GM12878 (cell line): Measurements from ENCODE around the gene AQP3.

Experiments
- ASH2L ChIP-seq: fragments of 300-600, 200-600 bp; sonication (generic); IDR thresholded peaks from 2 replicates; pipeline ENCODE4 v1.6.1; 2017; ENCODE audit warnings: low read depth, mild to moderate bottlenecking, borderline replicate concordance
- BHLHE40 ChIP-seq, 2 experiments: fragments of 450-650 bp in 1 of 2; IDR thresholded peaks; 2 replicates each; pipeline ENCODE4 v1.6.1; 2011 to 2017; ENCODE audit warnings: low read depth in 2 of 2, borderline replicate concordance in 1 of 2, improper control_type of control experiment in 1 of 2, low read length in 1 of 2, mild to moderate bottlenecking in 1 of 2
- MAX ChIP-seq: IDR thresholded peaks from 2 replicates; pipeline ENCODE4 v1.6.1; 2012; ENCODE audit warnings: low read depth, low read length, improper control_type of control experiment
- PBX3 ChIP-seq: IDR thresholded peaks from 2 replicates; pipeline ENCODE4 v1.6.1; 2011; ENCODE audit warnings: mild to moderate bottlenecking, low read depth, low read length, moderate library complexity; ENCODE audit not compliant: insufficient replicate concordance
- POLR2A ChIP-seq: IDR thresholded peaks from 2 replicates; pipeline ENCODE4 v1.6.1; 2011; ENCODE audit warnings: low read depth, mild to moderate bottlenecking, low read length
- TF ChIP-seq, protein P1 (sequence below): IDR thresholded peaks from 2 replicates; pipeline ENCODE4 v1.6.1; 2012; ENCODE audit warnings: low read length, inconsistent platforms
- TF ChIP-seq, protein P2 (sequence below): fragments of 450-650 bp; formaldehyde crosslinking; IDR thresholded peaks from 2 replicates; pipeline ENCODE4 v1.5.0; 2022; ENCODE audit warnings: mild to moderate bottlenecking, missing genetic modification characterization
- TF ChIP-seq, protein P3 (sequence below), 3 experiments: IDR thresholded peaks in 2 of 3; conservative IDR thresholded peaks in 1 of 3; 2 replicates each; pipeline ENCODE4 v1.5.1; 2011; ENCODE audit warnings: low read depth in 3 of 3, low read length in 3 of 3, mild to moderate bottlenecking in 3 of 3, control low read depth in 2 of 3, moderate library complexity in 2 of 3, inconsistent platforms in 1 of 3, mixed read lengths in 1 of 3; ENCODE audit not compliant: control insufficient read depth in 2 of 3, insufficient read depth in 1 of 3; ENCODE audit errors: extremely low read depth in 1 of 3

DNA sequence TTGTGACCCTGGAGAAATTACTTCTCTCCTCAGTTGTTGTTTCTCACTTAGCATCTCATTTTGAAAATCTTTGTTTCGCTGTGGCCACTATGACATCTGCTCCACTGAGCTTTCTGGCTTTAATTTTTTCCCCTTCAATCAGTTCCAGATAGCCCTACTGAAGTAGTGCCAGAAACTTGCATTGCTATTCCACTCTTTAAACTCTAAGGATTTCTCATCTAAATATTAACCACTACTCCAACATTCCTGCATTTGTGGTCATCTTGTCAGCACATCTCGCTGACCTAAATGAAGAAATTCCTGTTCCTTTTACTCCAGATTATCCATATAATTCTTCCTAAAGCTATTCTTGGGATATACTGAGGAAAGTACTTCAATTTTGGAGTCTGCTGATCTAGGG lies 41.7 kb upstream of the AQP3 start:
- TF ChIP-seq ASH2L = no peak
- TF ChIP-seq, protein P1, sequence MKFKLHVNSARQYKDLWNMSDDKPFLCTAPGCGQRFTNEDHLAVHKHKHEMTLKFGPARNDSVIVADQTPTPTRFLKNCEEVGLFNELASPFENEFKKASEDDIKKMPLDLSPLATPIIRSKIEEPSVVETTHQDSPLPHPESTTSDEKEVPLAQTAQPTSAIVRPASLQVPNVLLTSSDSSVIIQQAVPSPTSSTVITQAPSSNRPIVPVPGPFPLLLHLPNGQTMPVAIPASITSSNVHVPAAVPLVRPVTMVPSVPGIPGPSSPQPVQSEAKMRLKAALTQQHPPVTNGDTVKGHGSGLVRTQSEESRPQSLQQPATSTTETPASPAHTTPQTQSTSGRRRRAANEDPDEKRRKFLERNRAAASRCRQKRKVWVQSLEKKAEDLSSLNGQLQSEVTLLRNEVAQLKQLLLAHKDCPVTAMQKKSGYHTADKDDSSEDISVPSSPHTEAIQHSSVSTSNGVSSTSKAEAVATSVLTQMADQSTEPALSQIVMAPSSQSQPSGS = no peak
- no peak for TF ChIP-seq MAX
- TF ChIP-seq, protein P2, sequence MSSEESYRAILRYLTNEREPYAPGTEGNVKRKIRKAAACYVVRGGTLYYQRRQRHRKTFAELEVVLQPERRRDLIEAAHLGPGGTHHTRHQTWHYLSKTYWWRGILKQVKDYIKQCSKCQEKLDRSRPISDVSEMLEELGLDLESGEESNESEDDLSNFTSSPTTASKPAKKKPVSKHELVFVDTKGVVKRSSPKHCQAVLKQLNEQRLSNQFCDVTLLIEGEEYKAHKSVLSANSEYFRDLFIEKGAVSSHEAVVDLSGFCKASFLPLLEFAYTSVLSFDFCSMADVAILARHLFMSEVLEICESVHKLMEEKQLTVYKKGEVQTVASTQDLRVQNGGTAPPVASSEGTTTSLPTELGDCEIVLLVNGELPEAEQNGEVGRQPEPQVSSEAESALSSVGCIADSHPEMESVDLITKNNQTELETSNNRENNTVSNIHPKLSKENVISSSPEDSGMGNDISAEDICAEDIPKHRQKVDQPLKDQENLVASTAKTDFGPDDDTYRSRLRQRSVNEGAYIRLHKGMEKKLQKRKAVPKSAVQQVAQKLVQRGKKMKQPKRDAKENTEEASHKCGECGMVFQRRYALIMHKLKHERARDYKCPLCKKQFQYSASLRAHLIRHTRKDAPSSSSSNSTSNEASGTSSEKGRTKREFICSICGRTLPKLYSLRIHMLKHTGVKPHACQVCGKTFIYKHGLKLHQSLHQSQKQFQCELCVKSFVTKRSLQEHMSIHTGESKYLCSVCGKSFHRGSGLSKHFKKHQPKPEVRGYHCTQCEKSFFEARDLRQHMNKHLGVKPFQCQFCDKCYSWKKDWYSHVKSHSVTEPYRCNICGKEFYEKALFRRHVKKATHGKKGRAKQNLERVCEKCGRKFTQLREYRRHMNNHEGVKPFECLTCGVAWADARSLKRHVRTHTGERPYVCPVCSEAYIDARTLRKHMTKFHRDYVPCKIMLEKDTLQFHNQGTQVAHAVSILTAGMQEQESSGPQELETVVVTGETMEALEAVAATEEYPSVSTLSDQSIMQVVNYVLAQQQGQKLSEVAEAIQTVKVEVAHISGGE (CRISPR knock-in tag) = no peak
- TF ChIP-seq, protein P3, sequence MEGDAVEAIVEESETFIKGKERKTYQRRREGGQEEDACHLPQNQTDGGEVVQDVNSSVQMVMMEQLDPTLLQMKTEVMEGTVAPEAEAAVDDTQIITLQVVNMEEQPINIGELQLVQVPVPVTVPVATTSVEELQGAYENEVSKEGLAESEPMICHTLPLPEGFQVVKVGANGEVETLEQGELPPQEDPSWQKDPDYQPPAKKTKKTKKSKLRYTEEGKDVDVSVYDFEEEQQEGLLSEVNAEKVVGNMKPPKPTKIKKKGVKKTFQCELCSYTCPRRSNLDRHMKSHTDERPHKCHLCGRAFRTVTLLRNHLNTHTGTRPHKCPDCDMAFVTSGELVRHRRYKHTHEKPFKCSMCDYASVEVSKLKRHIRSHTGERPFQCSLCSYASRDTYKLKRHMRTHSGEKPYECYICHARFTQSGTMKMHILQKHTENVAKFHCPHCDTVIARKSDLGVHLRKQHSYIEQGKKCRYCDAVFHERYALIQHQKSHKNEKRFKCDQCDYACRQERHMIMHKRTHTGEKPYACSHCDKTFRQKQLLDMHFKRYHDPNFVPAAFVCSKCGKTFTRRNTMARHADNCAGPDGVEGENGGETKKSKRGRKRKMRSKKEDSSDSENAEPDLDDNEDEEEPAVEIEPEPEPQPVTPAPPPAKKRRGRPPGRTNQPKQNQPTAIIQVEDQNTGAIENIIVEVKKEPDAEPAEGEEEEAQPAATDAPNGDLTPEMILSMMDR (IDR thresholded peaks at IDR 0.05 in 2 of 3, conservative IDR thresholded peaks at IDR 0.05 in 1 of 3; ENCODE audit: control insufficient read depth in 2 of 3, extremely low read depth in 1 of 3, insufficient read depth in 1 of 3, low read depth in 3 of 3, low read length in 3 of 3) = no peak
- no peak for TF ChIP-seq PBX3
- no peak for TF ChIP-seq BHLHE40 (IDR thresholded peaks at IDR 0.05; ENCODE audit: borderline replicate concordance in 1 of 2, low read depth in 2 of 2, low read length in 1 of 2)
- no peak for TF ChIP-seq POLR2A
